GM21526 (cell line): ENCODE measurements around the gene BMP2.

Experiments
- ATAC-seq: cut with Tn5 transposase; IDR thresholded peaks from one replicate; pipeline ENCODE4 v1.9.1; 2021; ENCODE audit warnings: moderate library complexity; ENCODE audit not compliant: unreplicated experiment, low FRiP score

The BMP2 gene

GRCh38 chr20:6767126-6767535 lies 355 bp upstream of the BMP2 start:
- no peak for ATAC-seq

GRCh38 chr20:6768228-6769140 lies 998 bp downstream of the BMP2 start:
- ATAC-seq, result no peak

- no peak for ATAC-seq
These were observed 2.7 kb downstream of the BMP2 start for GRCh38 chr20:6769903-6770785.

GRCh38 chr20:6770786-6771100 lies 3.3 kb downstream of the BMP2 start:
- ATAC-seq, result no peak

GRCh38 chr20:6780433-6781190 lies 13.1 kb downstream of the BMP2 start:
- ATAC-seq, result no peak

GRCh38 chr20:6783752-6784151 lies 16.3 kb downstream of the BMP2 start:
- no peak for ATAC-seq

GRCh38 chr20:6784210-6784631 lies 16.7 kb downstream of the BMP2 start:
- ATAC-seq, result no peak

GRCh38 chr20:6784767-6785166 lies 17.3 kb downstream of the BMP2 start:
- ATAC-seq, result no peak

- ATAC-seq, result no peak
These were observed 19.1 kb downstream of the BMP2 start for GRCh38 chr20:6786548-6786947.

GRCh38 chr20:6792789-6793188 lies 25.3 kb downstream of the BMP2 start:
- ATAC-seq, result no peak

GRCh38 chr20:6802227-6802626 lies 34.7 kb downstream of the BMP2 start:
- ATAC-seq, result no peak

- no peak for ATAC-seq
These were observed 38.8 kb downstream of the BMP2 start for GRCh38 chr20:6806275-6806674.

- no peak for ATAC-seq
These were observed 44.0 kb downstream of the BMP2 start for GRCh38 chr20:6811262-6812035.

GRCh38 chr20:6812530-6812929 lies 45.0 kb downstream of the BMP2 start:
- no peak for ATAC-seq

GRCh38 chr20:6814945-6815344 lies 47.5 kb downstream of the BMP2 start:
- no peak for ATAC-seq

GRCh38 chr20:6818033-6818808 lies 50.7 kb downstream of the BMP2 start:
- no peak for ATAC-seq

- no peak for ATAC-seq
These were observed 52.1 kb downstream of the BMP2 start for GRCh38 chr20:6819599-6819998.

GRCh38 chr20:6824401-6824800 lies 56.9 kb downstream of the BMP2 start:
- ATAC-seq, result no peak

GRCh38 chr20:6827472-6827871 lies 60.0 kb downstream of the BMP2 start:
- ATAC-seq, result no peak
